Endothelial cell of umbilical vein (primary cell): Measurements from ENCODE around the gene CAMK2D. TPM values are rescaled to one million over a fixed set of nuclear protein-coding genes. Genes with fewer than 3 reads are reported as not detected.

Experiments used
- BruUV-seq: library from RNA; stranded (reverse); fragments of 400-500 nt; replicated peaks from 2 replicates; lab custom pipeline; 2021; lab: Mats Ljungman, UMichigan
- CTCF ChIA-PET: fragments of 300-600, 350-600 bp; sonication (Branson Sonifier 250); formaldehyde crosslinking; loops from one replicate; lab custom pipeline; 2021; ENCODE audit warnings: antibody characterized with exemption, inconsistent platforms; lab: Charles Lee
- POLR2A ChIA-PET: fragments of 300-600, 350-600 bp; sonication (Branson Sonifier 250); formaldehyde crosslinking; loops from one replicate; lab custom pipeline; 2021; ENCODE audit warnings: antibody characterized with exemption, inconsistent platforms; lab: Charles Lee
- DNase-seq: peaks from one replicate; pipeline ENCODE4 v3.0.0-alpha.2; 2011; ENCODE audit warnings: low read depth, low spot score
- FAIRE-seq: peaks from 2 replicates; lab custom pipeline; 2011; peaks lifted over from hg19 to GRCh38; lab: Jason Lieb, UNC
- H2AFZ ChIP-seq: 2 replicates; pipeline ENCODE4 v1.6.0; 2012; ENCODE audit warnings: low read depth, low read length, control low read depth, inconsistent platforms
- H3K27ac ChIP-seq: 2 replicates; pipeline ENCODE4 v1.5.1; 2011; ENCODE audit warnings: low read depth, mild to moderate bottlenecking, control low read depth, low read length, moderate library complexity; ENCODE audit not compliant: insufficient read depth
- H3K27me3 ChIP-seq, 2 experiments: 2 replicates each; pipeline versions ENCODE4 v1.6.0 to v1.6.1; 2011; ENCODE audit warnings: low read length in 2 of 2, mixed read lengths in 1 of 2; ENCODE audit not compliant: control insufficient read depth in 2 of 2, insufficient read depth in 2 of 2
- H3K36me3 ChIP-seq, 2 experiments: 2 replicates in 1 of 2; 3 replicates in 1 of 2; pipeline ENCODE4 v1.5.1; 2011; ENCODE audit warnings: low read length in 2 of 2, mild to moderate bottlenecking in 1 of 2, moderate library complexity in 1 of 2; ENCODE audit not compliant: control insufficient read depth in 2 of 2, insufficient read depth in 2 of 2; ENCODE audit errors: extremely low read depth in 1 of 2
- H3K4me1 ChIP-seq: 3 replicates; pipeline ENCODE4 v1.5.1; 2011; ENCODE audit warnings: mild to moderate bottlenecking, low read length; ENCODE audit not compliant: control insufficient read depth, insufficient read depth; ENCODE audit errors: extremely low read depth
- H3K4me2 ChIP-seq: 2 replicates; pipeline ENCODE4 v1.6.1; 2011; ENCODE audit warnings: low read length, control low read depth, mixed read lengths; ENCODE audit not compliant: insufficient read depth
- H3K4me3 ChIP-seq, 3 experiments: fragments of 200-600 bp in 1 of 3; sonication (generic), shearing (Covaris generic) in 1 of 3; replicated peaks in 1 of 3; 2 replicates each; pipeline ENCODE4 v1.5.1; 2011 to 2016; ENCODE audit warnings: control low read depth in 3 of 3, low read length in 3 of 3, mild to moderate bottlenecking in 2 of 3, inconsistent platforms in 1 of 3, low read depth in 1 of 3, moderate library complexity in 1 of 3; ENCODE audit not compliant: insufficient read depth in 1 of 3
- H3K79me2 ChIP-seq: 2 replicates; pipeline ENCODE4 v1.6.0; 2012; ENCODE audit warnings: low read length, inconsistent platforms; ENCODE audit not compliant: control insufficient read depth, insufficient read depth
- H3K9ac ChIP-seq: replicated peaks from 2 replicates; pipeline ENCODE3; 2011; ENCODE audit warnings: low read length, control low read depth; ENCODE audit not compliant: insufficient read depth; ENCODE audit errors: extremely low read depth
- H3K9me1 ChIP-seq: replicated peaks from 3 replicates; pipeline ENCODE4 v1.6.0; 2011; ENCODE audit warnings: mild to moderate bottlenecking, low read length; ENCODE audit not compliant: control insufficient read depth, insufficient read depth; ENCODE audit errors: extremely low read depth
- H3K9me3 ChIP-seq: replicated peaks from 2 replicates; pipeline ENCODE4 v1.5.1; 2012; ENCODE audit warnings: low read length, inconsistent platforms; ENCODE audit not compliant: control insufficient read depth, insufficient read depth
- H4K20me1 ChIP-seq: replicated peaks from 2 replicates; pipeline ENCODE3; 2011; ENCODE audit warnings: mild to moderate bottlenecking, low read length; ENCODE audit not compliant: control insufficient read depth, insufficient read depth; ENCODE audit errors: extremely low read depth
- EZH2 ChIP-seq: IDR thresholded peaks from 2 replicates; pipeline ENCODE4 v1.6.1; 2012; ENCODE audit warnings: borderline replicate concordance, low read depth, mild to moderate bottlenecking, moderate library complexity, low read length, inconsistent platforms; ENCODE audit not compliant: severe bottlenecking
- FOS ChIP-seq: IDR thresholded peaks from 2 replicates; pipeline ENCODE4 v1.6.1; 2011; ENCODE audit warnings: mild to moderate bottlenecking, low read length, moderate library complexity, borderline replicate concordance; ENCODE audit not compliant: insufficient read depth
- GATA2 ChIP-seq: IDR thresholded peaks from 2 replicates; pipeline ENCODE4 v1.7.0; 2011; ENCODE audit warnings: low read depth, mild to moderate bottlenecking, moderate library complexity, mixed read lengths, low read length; ENCODE audit not compliant: insufficient read length, insufficient read depth
- JUN ChIP-seq: IDR thresholded peaks from 2 replicates; pipeline ENCODE4 v1.6.1; 2011; ENCODE audit warnings: borderline replicate concordance, low read depth; ENCODE audit not compliant: insufficient read length, insufficient read depth
- MAX ChIP-seq: IDR thresholded peaks from 2 replicates; pipeline ENCODE4 v1.6.1; 2011; ENCODE audit not compliant: insufficient read depth, insufficient read length
- MYC ChIP-seq: IDR thresholded peaks from one replicate; pipeline ENCODE4 v1.6.1; 2011; ENCODE audit warnings: mild to moderate bottlenecking, low read depth, low read length
- POLR2A ChIP-seq: IDR thresholded peaks from 2 replicates; pipeline ENCODE4 v1.6.1; 2012; ENCODE audit warnings: low read depth, mild to moderate bottlenecking, control low read depth, low read length
- POLR2AphosphoS5 ChIP-seq: IDR thresholded peaks from 2 replicates; pipeline ENCODE4 v1.6.1; 2012; ENCODE audit warnings: low read depth, mild to moderate bottlenecking, control low read depth, low read length, moderate library complexity; ENCODE audit not compliant: insufficient read depth
- dilution Hi-C: fragments of 300-500 bp; cut with MboI; formaldehyde crosslinking; loops from one replicate; pipeline ENCODE4 v1.15.0; 2019; ENCODE audit warnings: low sequenced_read_pairs; ENCODE audit not compliant: extremely low pct_ligation_motif_present
- intact Hi-C: fragments of 100-400 bp; cut with micrococcal nuclease; formaldehyde crosslinking; loops from one replicate; pipeline ENCODE4 v1.10.0; 2022
- polyA plus RNA-seq, 4 experiments: library from polyadenylated mRNA; depleted of rRNA in 3 of 4; stranded (reverse) in 3 of 4; unstranded in 1 of 4; fragments of >200 nt; gene quantifications; 2 replicates each; pipeline versions ENCODE4 v1.2.1 to v1.2.3, GENCODE V29; 2011 to 2012; ENCODE audit warnings: missing spikeins in 1 of 4
- total RNA-seq: library from RNA; stranded (reverse); gene quantifications from 2 replicates; pipeline ENCODE4 v1.2.3, GENCODE V29; 2021
- TF ChIP-seq, protein P1 (sequence below), 2 donors: IDR thresholded peaks; 1 replicate in 1 of 2; 2 replicates in 1 of 2; pipeline ENCODE4 v1.5.1; 2011; ENCODE audit warnings: low read length in 2 of 2, mild to moderate bottlenecking in 2 of 2, moderate library complexity in 2 of 2, control low read depth in 1 of 2, inconsistent platforms in 1 of 2, low read depth in 1 of 2; ENCODE audit not compliant: insufficient read depth in 1 of 2; ENCODE audit errors: extremely low read depth in 1 of 2

Gene CAMK2D
- total and polyA plus RNA-seq, 2 donors (not counting 3 experiments of a cell fraction or from before 2014, with no cell fraction given) = 10.4 to 30.7 TPM

GRCh38 chr4:113525521-113525920, 236.0 kb downstream of the CAMK2D start:
- Histone ChIP-seq H3K4me2 (no peak overlapping the region), H2AFZ (no peak overlapping the region), H3K4me3 (no peak overlapping the region), H3K9me3 (no peaks in the 10 kb centered on the region), H3K79me2 (no peaks in the 10 kb centered on the region), H4K20me1 (no peaks in the 10 kb centered on the region), H3K4me1 (no peaks in the 10 kb centered on the region), H3K9me1 (no peaks in the 10 kb centered on the region), H3K27ac (no peak overlapping the region), H3K9ac (no peak overlapping the region), H3K36me3 (no peaks in the 10 kb centered on the region), H3K27me3 (no peaks in the 10 kb centered on the region)
- intact Hi-C loops = no loop called here
- dilution Hi-C loops = no loop called here
- no peak for TF ChIP-seq GATA2
- TF ChIP-seq EZH2 = no peak
- no peak for TF ChIP-seq POLR2A
- no peak for TF ChIP-seq MAX
- TF ChIP-seq POLR2AphosphoS5 = no peak
- no peak for TF ChIP-seq JUN
- TF ChIP-seq FOS = no peak
- no peak for TF ChIP-seq MYC
- TF ChIP-seq, protein P1, sequence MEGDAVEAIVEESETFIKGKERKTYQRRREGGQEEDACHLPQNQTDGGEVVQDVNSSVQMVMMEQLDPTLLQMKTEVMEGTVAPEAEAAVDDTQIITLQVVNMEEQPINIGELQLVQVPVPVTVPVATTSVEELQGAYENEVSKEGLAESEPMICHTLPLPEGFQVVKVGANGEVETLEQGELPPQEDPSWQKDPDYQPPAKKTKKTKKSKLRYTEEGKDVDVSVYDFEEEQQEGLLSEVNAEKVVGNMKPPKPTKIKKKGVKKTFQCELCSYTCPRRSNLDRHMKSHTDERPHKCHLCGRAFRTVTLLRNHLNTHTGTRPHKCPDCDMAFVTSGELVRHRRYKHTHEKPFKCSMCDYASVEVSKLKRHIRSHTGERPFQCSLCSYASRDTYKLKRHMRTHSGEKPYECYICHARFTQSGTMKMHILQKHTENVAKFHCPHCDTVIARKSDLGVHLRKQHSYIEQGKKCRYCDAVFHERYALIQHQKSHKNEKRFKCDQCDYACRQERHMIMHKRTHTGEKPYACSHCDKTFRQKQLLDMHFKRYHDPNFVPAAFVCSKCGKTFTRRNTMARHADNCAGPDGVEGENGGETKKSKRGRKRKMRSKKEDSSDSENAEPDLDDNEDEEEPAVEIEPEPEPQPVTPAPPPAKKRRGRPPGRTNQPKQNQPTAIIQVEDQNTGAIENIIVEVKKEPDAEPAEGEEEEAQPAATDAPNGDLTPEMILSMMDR (IDR thresholded peaks at IDR 0.05; ENCODE audit: extremely low read depth in 1 of 2, insufficient read depth in 1 of 2, low read depth in 1 of 2, low read length in 2 of 2) = no peak
- FAIRE-seq = no peak
- POLR2A ChIA-PET = no interaction called here
- no TSS peak for BruUV-seq
- DNase-seq = no peak
- CTCF ChIA-PET = no interaction called here
